Measurements from ENCODE around the gene UBE2E2.

UBE2E2 gene

GRCh38 chr3:23390989-23391553 is 187.9 kb downstream of the UBE2E2 start:
- Histone ChIP-seq H3K36me3 (ENCODE audit: insufficient read depth, low read length) (no peaks in the 10 kb centered on the region), H3K27ac (ENCODE audit: low read depth, low read length, poor library complexity, severe bottlenecking) (no peak overlapping the region), H4K20me1 (ENCODE audit: insufficient read depth, low read length) (no peaks in the 10 kb centered on the region), H3K4me3 (ENCODE audit: low read depth, low read length, poor library complexity, severe bottlenecking) (no peak overlapping the region), H3K4me2 (ENCODE audit: low read length) (no peak overlapping the region), H3F3A (ENCODE audit: insufficient read depth, low read length) (no peaks in the 10 kb centered on the region), H3K27me3 (ENCODE audit: insufficient read depth, low read length) (no peaks in the 10 kb centered on the region), H3K79me2 (ENCODE audit: insufficient read depth, low read length) (0 out of 2 replicates have a peak, but pooled peaks cover 3% of the 10 kb centered on the region), H3K9ac (ENCODE audit: low read length) (no peak overlapping the region), H3K9me2 (ENCODE audit: low read depth, low read length) (no peaks in the 10 kb centered on the region), H3K9me3 (ENCODE audit: low read length) (no peaks in the 10 kb centered on the region), H3K4me1 (ENCODE audit: insufficient read depth, low read length, severe bottlenecking) (peaks cover 43% of the 10 kb centered on the region), H2AFZ (ENCODE audit: low read length) (no peak overlapping the region)
- no peak for TF ChIP-seq EZH2 (IDR thresholded peaks at IDR 0.05; ENCODE audit: borderline replicate concordance, low read length)
- TF ChIP-seq, protein P1, sequence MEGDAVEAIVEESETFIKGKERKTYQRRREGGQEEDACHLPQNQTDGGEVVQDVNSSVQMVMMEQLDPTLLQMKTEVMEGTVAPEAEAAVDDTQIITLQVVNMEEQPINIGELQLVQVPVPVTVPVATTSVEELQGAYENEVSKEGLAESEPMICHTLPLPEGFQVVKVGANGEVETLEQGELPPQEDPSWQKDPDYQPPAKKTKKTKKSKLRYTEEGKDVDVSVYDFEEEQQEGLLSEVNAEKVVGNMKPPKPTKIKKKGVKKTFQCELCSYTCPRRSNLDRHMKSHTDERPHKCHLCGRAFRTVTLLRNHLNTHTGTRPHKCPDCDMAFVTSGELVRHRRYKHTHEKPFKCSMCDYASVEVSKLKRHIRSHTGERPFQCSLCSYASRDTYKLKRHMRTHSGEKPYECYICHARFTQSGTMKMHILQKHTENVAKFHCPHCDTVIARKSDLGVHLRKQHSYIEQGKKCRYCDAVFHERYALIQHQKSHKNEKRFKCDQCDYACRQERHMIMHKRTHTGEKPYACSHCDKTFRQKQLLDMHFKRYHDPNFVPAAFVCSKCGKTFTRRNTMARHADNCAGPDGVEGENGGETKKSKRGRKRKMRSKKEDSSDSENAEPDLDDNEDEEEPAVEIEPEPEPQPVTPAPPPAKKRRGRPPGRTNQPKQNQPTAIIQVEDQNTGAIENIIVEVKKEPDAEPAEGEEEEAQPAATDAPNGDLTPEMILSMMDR (IDR thresholded peaks at IDR 0.05; ENCODE audit: low read length): no peak

DNA sequence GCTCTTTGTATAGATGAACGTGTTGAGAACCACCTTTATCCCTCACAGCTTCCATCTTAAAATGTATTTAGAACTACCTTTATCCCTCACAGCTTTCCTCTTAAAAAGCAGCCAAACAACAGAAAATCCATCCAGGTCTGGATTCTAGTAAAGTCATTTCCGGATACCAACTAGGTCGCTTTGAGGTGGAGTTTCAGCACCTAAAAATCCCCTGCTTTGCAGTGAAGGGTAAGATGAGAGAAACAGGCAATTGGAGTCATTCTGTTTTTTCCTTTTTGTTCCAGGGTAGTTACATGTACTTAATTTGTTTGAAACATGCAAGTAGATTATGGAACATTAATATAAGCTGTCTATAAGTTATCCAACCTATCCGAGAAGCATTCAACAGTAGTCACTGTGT is 192.0 kb downstream of the UBE2E2 start:
- Histone ChIP-seq H3K27ac (ENCODE audit: low read depth, low read length, poor library complexity, severe bottlenecking) (no peak overlapping the region), H3K9me2 (ENCODE audit: low read depth, low read length) (no peaks in the 10 kb centered on the region), H3K27me3 (ENCODE audit: insufficient read depth, low read length) (no peaks in the 10 kb centered on the region), H3K79me2 (ENCODE audit: insufficient read depth, low read length) (no peaks in the 10 kb centered on the region), H3K9me3 (ENCODE audit: low read length) (no peaks in the 10 kb centered on the region), H3K4me2 (ENCODE audit: low read length) (no peak overlapping the region), H3K4me3 (ENCODE audit: low read depth, low read length, poor library complexity, severe bottlenecking) (no peak overlapping the region), H3F3A (ENCODE audit: insufficient read depth, low read length) (no peaks in the 10 kb centered on the region), H4K20me1 (ENCODE audit: insufficient read depth, low read length) (no peaks in the 10 kb centered on the region), H3K36me3 (ENCODE audit: insufficient read depth, low read length) (no peaks in the 10 kb centered on the region), H3K9ac (ENCODE audit: low read length) (no peak overlapping the region), H3K4me1 (ENCODE audit: insufficient read depth, low read length, severe bottlenecking) (peaks cover 3% of the 10 kb centered on the region), H2AFZ (ENCODE audit: low read length) (no peak overlapping the region)
- TF ChIP-seq, protein P1 (IDR thresholded peaks at IDR 0.05; ENCODE audit: low read length): no peak
- no peak for TF ChIP-seq EZH2 (IDR thresholded peaks at IDR 0.05; ENCODE audit: borderline replicate concordance, low read length)

GRCh38 chr3:23396746-23397145 is 193.6 kb downstream of the UBE2E2 start:
- no peak overlapping the region for H3K4me2 ChIP-seq (ENCODE audit: low read length)
- no peak overlapping the region for H2AFZ ChIP-seq (ENCODE audit: low read length)
- no peaks in the 10 kb centered on the region for H3K27me3 ChIP-seq (ENCODE audit: insufficient read depth, low read length)
- no peak overlapping the region for H3K27ac ChIP-seq (ENCODE audit: low read depth, low read length, poor library complexity, severe bottlenecking)
- no peaks in the 10 kb centered on the region for H3K79me2 ChIP-seq (ENCODE audit: insufficient read depth, low read length)
- H3F3A ChIP-seq (ENCODE audit: insufficient read depth, low read length): no peaks in the 10 kb centered on the region
- H3K36me3 ChIP-seq (ENCODE audit: insufficient read depth, low read length): no peaks in the 10 kb centered on the region
- no peaks in the 10 kb centered on the region for H4K20me1 ChIP-seq (ENCODE audit: insufficient read depth, low read length)
- no peak overlapping the region for H3K9ac ChIP-seq (ENCODE audit: low read length)
- no peaks in the 10 kb centered on the region for H3K4me1 ChIP-seq (ENCODE audit: insufficient read depth, low read length, severe bottlenecking)
- no peak overlapping the region for H3K4me3 ChIP-seq (ENCODE audit: low read depth, low read length, poor library complexity, severe bottlenecking)
- no peak for TF ChIP-seq EZH2 (IDR thresholded peaks at IDR 0.05; ENCODE audit: borderline replicate concordance, low read length)
- TF ChIP-seq, protein P1 (IDR thresholded peaks at IDR 0.05; ENCODE audit: low read length): no peak
- H3K9me2 ChIP-seq (ENCODE audit: low read depth, low read length): no peaks in the 10 kb centered on the region
- no peaks in the 10 kb centered on the region for H3K9me3 ChIP-seq (ENCODE audit: low read length)
